G401.6 (cell line): ENCODE data around the gene HOXB7.

Experiments used
- FAIRE-seq: peaks from 2 replicates; lab custom pipeline; 2012; peaks lifted over from hg19 to GRCh38; lab: Jason Lieb, UNC

Gene HOXB7

DNA sequence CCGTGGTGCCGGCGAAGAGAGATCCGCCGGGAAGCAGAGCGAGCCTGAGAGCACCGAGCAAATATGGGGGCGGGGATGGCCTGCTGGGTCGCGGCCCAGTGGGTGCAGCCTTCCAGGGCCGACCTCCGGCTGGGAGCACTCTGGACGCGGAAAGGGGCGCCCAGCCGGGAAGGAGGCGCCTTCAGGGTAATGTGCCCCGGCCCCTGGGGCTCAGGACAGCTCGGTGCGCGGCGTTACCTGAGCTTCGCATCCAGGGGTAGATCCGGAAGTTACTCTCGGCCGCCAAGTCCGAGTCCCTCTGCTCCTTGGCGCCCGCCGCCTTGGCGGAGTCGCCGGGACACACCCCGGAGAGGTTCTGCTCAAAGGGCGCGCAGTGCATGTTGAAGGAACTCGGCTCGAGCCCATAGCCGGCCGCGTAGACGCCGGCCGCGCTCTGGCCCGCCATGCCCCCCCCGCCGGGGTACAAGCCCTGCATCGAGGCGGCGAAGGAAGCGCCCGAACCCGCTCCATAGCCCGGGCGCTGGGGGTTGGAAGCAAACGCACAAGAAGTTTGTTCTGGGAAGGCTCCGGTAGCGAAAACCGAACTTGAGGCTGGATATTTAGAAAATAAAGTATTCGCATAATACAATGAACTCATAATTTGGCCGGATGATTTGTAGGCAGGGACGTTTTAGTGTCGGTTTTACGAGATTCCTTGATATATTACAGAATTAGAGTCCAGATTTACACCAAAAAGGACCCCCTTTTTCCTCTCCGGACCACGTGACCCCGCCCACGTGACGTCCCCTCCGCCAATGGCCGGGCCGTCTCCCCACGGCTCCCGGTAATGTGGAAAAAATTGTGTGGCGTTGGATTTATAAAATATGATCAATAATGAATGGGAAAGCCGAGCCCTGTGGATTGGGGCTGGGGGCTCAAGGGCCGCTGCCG, at the start of gene HOXB7:
Gene HOXB7, minus strand, starts transcription at position 736 of the 930 bp plus-strand sequence. Its CDS starts 99 bp downstream, at position 637.
- FAIRE-seq, result peak; percentile 86

DNA sequence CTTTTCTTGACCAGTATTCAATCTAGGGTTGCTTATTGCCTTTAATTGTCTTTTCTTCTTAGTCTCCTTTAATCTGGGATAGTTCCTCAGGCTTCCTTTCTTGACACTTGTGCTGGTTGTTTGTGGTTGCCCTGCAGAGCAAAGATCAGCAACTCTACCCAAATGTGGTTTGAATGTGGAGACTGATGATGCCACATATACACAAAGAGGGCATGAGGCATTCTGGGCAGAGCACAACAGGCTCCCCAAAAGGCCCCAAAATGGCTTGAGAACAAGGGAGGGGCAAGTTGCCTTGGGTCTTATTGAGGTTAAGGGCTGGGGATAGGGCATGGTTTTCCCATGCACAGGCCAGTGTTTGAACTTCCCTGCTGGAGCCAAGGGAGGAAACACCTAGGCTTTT, 45.1 kb upstream of the HOXB7 start:
- FAIRE-seq, result no peak

DNA sequence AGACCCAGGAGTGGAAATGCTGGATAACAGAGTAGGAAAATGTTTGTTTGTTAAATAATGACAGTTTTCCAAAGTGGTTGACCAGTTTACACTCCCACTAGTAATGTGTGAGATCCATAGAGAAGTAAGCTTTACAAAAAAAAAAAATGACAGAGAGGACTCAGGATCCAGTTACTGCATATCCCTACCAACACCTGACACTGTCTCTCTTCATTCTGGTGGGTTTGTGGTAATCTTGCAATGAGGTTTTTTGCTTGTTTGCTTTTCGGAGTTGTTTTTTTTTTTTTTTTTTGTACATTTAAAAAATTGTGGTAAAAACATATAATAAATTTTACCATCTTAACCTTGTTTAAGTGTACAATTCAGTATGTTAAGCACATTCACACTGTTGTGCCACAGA, 38.9 kb upstream of the HOXB7 start:
- FAIRE-seq, result peak; percentile 15

DNA sequence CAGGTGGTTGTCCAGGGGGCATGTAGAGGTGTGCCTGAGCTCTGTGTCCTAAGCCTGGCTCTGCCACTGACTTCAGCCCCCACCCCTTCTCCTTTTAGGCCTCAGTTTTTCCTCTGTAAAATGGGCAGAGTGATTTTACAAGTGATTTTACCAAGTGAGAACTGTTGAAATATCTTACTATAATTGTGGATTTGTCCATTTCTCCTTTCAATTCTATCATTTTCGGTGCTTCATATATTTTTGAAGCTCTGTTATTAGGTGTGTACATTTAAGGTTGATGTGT, 37.1 kb upstream of the HOXB7 start:
- FAIRE-seq, result no peak

DNA sequence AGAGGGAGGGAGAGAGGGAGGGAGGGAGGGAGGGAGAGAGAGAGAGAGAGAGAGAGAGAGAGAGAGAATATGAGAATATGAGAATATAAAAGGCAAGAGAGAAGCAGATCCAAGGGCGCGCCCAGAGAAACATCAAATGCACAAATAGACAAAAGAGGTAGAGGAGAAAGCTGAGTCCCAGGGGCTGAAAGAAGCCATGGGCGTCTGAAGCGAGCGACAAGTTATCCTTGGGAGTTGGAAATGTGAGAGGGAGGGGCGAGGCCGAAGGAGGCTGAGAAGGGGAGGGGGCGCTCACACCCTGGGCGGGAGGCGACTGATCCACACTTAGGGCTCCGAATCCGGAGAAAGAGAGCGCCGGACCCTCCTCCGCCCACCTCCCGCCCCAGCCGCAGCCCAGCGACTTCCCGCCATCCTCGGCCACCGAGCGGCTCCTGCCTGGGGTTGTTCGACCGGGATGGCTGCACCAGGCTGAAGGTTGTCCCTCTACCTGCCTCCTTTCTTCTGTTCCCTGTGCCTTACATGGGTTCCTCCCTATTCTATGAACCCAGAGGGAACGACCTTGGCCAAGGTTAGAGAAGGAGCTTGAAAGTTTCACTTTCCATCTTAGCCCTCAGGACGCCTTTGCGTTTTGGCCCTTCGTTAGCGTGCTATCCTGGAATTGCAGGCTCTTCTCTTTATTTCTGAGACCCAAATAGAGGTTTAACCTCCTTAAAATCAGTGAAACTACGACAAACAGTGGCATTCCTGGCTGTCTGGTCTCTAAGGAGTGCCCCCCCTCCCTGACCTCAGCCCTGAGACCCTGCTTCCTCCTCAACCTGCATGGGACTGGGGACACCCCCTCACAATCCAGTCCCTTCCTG, 36.5 kb upstream of the HOXB7 start:
- FAIRE-seq, result no peak

DNA sequence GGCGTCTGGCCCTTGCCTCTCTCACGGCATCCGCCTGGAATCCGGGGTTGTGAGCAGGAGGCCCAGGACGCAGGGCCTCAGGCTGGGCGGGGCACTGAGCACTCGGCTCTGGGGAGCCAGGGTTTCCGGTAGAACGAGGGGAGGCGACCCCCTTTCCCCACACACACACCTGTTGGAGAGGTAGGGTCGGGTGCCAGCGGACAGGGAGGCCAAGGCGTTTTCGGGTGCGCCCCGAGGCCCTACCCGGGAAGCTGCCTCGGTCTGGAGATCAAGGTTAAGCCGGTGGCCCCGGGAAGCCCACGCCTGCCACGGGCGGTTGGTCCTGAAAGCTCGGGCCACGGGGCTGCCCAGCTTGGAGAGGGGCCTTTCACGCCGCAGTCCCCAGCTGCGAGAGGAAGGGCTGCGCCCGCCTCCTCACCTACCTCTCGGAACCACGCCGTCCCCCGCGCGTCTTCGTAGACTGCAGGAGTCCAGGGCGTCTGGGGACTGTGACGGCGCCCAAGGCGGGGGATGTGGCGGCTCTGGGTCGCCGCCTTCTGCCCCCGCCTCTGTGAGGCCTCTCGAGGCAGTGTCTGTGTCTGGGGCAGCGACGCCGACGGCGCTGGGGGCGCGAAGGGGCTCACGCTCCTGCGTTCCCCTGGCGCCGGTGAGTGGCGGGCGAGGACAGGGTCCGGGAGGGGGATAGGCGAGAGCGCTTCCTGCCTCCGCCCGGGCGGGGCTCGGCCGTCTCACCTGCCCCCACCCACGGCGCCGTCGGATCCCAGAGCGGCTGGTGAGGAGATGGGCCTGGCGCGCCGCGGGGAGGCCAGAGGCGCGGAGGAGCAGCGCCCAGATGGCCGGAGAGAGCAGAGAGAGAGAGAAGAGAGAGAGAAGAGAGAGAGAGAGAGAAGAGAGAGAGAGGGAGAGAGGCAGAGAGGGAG, 35.6 kb upstream of the HOXB7 start:
- no peak for FAIRE-seq

DNA sequence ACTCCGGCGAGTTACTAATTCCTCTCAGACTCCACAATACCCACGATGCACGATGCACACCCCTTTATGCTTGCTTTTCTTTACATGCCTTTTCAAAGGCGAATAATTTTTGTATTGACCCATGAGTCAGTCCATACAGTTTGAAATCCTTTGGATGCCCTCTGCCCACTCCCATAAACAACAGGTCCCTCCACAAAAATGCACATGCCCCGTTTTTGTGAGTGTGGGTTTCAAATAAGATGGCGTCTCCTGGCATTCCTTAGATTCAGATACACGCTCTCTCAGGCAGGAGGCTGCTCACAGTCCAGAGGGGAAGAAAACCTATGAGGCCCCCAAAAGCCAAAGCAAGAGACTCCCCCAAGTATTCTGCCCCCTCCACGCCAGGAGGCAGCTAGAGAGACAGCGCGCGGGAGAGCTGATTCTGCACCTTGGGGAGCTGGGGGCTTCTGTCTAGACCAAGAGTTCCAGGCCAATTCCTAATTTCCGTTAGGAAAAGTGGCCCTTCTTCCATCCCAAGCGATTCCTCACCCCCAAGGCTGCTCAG, 34.9 kb upstream of the HOXB7 start:
- FAIRE-seq, result no peak

DNA sequence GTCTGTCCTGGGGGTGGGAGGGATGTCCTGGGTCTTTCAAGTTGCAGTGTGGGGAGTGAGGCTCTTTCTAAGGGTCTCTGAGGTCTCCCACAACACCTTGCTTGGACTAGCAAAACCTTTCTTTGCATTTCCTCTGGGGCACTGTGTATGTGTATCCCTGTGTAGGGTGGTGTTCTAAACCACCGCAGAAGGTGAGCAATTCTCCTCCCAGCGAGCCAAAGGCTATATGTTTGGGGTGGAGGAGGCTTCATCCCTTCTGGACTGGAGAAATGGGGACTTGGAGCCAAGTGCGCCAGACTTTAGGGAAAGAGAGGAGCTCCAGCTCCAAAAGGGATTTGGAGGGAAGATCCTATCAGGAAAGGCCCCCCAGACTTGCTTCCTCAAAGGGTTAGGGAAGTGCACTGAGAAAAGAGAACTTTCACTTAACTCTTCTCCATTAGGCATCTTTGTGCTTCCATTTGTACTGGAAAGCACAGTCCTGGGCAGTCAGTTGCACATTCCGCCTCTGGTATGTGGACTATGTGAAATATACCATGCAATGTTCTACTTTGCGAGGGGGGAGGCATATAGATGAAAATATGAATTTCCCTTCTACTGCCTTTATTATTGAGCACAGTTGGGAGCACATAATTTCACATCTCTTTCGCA, 34.2 kb upstream of the HOXB7 start:
- no peak for FAIRE-seq

DNA sequence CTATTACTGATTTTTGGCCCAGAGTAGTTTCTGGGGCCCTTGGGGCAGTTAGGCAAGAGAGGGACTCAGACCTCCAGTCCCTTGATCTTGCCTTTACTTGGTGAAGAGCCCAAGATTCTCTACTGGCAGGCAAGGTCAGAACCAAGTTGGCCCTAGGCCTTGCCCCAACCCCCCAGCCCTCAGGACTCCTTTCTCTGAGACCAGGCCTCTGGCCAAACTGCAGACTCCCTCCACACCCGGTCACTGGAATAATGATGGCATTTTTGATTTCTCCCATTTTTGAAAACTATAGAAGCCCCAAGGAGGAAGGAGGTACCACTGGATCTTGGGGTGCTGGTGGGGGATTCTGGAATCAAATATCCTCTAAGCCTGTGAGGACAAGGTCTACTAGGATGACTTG, 33.3 kb upstream of the HOXB7 start:
- FAIRE-seq, result no peak

DNA sequence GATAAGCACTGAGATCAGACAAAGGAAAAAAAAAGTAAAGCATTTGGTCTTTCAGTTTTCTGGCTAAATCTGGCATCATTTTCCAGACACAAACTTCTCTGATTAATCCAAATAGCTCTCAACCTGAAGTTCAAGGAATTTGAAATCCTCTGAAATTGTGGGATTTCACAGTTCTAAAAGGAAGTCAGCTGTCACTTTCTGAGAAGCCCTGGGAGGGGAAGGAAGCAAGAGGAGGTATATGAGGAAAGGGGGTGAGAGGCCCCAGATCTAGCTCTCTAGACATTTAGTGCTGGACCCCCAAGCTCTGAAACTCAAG, 32.8 kb upstream of the HOXB7 start:
- FAIRE-seq, result no peak

DNA sequence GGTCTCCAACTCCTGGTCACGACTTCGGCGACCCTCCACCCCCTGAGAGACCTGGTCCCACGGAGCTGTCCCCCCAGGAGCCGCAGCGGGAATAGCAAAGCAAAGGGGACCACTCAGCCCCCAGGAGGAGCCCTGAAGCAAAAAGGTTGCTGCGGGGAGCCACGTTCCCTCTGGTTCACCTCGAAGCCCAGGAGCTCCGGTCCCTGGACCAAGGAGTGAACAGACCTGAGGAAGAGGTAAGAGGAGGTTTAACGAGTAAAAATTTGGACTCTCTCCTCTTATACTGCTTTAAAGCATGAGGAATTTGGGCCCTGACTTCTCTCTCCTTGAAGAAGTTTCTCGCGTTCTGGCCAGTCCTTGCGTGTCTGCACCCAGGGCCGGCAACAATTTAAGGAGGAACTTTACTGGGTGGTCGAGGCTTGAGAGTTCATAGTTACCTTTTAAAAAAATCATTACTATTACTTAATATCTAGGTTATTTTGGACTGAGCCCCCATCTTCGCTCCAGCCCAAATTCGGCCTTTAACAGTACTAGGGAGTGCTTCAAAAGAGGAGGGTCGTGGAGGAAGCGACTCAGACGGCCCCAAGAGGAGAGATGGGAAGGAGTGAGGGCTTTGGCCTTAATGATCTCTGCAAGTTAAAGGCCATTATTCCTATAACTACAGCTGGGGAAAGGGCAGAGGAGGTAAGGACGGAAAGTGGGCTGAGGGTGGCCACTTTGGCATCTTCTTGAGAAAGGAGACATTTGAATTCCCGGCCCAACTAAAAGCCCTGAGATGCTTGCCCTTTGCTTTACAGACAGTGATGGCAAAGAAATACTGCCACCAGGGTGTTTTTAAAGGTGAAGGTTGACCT, 32.3 kb upstream of the HOXB7 start:
- no peak for FAIRE-seq

DNA sequence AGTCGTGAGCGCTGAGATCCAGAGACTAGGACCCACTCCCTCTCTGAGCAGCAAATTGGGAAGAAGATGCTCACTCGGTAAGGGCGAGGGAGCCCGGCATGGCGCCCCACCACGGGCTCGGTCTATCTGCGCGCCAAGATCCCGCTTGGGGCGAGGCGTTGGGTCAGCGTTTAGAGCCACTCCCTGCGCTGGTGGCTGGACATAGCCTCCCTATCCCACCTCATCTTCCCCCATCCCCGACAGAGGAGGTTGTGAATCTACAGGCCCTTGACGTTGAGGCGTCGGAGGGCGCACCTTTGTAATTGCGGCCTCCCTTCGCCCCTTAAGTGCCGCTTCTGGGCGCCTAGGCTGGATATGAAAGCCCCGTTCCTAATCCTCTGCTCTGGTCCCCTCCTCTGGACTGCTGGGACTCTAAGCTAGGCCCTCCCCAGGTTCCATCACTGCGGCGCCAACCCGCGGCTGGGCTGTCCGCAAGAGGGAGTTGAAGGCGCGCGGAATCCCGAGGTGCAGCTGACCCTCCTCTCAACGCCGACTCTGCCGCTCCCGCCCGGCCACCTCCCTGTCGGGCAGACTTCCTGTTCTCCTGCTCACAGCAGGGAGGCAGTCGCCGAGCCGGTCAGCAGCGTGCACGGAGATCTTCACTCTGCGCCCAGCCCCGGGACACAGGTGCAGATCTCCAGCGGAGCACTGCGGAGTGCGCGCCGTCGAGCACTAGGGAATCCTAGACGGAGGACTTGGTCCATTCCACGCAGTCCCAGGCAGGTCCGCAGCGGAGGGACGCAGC, 31.4 kb upstream of the HOXB7 start:
- FAIRE-seq, result no peak

DNA sequence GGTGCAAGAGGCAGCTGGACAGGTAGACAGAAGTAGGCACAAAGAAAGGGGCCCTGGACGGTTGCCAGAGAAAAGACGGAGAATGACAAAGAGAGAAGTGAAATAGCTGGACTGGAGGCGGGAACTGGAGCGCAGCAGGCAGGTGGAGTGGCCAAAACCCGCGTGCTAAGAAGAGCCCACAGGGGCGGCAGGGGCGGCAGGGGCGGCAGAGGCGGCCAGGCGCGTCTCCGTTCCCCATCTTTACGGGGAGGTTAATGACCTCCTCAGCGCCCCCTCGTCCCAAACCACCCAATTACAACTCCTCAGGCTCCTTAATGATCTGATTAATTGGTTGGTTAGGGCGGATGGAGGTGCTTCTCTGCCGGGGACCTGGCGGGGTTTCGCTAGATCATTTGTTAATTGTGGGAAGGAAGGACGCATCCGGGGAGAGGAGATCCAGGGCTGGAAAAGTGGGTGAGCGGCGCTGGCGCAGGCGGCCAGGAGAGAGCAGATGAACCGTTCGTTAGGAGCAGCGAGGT, 30.8 kb upstream of the HOXB7 start:
- FAIRE-seq, result no peak

DNA sequence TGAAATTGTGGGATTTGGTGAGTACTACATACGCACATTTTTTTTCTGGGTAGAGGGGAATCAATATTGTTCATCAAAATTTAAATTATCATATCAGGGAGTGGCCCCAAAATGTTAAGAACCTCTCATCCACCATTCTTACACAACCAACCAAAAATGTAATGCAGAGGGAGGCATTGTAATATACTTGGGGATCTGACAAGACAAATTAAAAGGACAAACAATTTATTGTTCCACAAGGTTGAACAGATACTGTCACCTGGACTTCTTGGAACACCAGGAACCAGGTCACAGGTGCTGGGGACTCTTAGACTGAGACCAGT, 30.0 kb upstream of the HOXB7 start:
- no peak for FAIRE-seq

DNA sequence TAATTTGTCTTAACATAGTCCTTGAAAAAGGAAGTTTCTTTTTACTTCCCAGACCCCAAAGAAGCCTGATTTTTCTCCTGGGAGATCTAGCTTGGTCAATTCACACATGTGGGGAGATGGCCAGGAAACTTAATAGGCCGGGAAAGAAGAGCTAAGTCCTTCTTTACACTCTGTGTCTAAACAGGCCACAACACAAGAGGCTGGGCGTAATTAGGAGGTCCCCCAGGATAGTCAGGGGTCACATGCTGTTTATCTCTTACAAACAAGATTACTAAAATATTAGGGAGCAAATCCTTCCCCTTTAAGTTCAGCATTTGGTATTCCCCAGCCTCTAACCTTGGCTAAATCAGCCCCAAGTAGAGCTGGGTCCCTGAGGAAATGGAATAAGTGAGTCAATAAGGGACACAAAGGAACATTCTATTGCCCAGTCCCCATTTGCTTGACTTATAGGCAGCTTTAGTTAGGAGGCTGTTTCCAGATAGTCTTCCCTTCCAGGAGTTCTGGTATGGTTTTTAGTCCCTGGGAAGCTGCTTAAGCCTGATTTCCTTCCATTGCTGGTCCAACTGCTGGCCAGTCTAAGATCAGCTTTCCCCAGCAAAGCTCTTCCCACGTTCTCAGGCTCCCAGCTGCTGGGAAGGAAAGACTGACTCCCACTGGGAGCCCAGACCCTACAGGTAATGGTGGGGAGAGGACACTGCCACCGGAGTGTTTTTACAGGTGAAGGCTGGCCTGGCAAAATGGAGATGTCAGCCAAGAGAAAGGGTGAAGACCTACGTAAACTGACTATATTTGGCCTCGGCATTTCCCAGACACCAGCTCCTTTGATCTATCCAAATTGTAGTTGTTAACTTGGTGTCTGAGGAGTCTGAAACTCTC, 29.4 kb upstream of the HOXB7 start:
- FAIRE-seq, result no peak

DNA sequence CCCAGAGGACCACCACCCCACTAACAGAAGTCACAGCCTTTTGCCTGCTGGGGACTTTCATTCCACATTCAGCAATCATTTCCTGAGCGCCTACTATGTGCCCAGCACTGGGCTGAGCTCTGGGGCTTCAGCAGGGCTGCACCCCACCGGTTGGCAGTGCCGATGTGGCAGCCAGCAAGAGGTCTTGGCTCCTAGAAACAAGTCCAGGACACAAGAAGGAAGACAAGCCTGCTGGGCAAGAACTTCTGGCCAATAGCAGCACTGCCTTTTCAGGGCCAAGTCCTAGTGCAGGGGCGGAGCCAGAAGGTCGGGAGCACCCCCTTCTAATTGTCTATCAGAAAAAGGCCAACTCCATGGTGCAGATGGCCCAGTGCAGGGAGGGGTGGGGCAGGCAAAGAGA, 28.3 kb upstream of the HOXB7 start:
- FAIRE-seq, result no peak

DNA sequence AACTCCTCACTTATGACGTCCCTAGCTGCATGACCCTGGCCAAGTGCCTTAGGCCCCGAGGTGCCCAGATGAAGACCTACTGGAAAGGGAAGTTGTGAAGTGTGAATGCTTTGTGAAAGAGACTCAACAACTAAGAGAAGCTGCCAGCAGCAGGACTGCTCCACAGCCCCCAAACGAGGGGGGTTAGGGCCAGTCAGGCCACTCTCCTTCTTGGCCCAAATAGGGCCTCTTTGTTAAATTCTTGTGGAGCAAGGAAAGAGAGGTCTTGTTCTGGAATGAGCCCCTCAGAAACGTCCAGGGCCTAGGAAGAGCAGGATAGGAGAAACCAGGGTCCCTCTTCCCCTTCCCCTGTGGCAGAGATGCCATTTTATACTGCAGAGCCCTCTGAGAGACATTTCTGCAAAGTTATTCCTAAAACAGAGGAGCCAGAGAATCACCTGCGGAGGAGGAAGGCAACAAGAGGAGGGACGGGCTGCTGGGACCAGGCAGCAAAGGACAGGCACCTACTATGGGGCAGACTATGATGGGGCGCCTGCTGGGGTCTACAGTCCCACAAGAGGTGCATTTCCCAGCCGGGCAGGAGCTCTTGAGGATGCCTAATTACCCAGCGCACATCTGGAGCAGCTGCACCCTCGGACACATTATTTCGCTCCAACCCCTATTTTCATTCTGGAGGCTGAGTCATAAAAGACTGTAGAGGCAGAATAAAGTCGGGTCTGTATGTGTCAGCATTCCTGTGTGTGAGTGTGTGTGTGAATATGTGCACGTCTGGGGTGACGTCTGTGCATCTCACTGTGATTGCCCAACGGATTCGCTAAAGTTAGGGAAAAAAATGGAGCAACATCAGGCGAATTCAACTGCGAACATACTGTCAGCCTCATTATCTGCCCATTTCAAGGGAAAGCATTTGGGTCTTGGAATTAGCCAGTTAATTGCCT, 26.8 kb upstream of the HOXB7 start:
- FAIRE-seq, result no peak
